OCI-LY7 (cell line): ENCODE data around the gene PAX7. TPM values are rescaled to one million over a fixed set of nuclear protein-coding genes. Genes with fewer than 3 reads are reported as not detected.

ENCODE experiments used
- BruUV-seq: library from RNA; stranded (reverse); fragments of 400-500 nt; replicated peaks from 2 replicates; lab custom pipeline; 2021; lab: Mats Ljungman, UMichigan
- CTCF ChIA-PET: fragments of 300-600 bp; sonication (Branson Sonifier 250); formaldehyde crosslinking; loops from one replicate; lab custom pipeline; 2022; ENCODE audit warnings: antibody characterized with exemption; ENCODE audit not compliant: unreplicated experiment; lab: Charles Lee
- POLR2A ChIA-PET: fragments of 300-600 bp; sonication (Branson Sonifier 250); formaldehyde crosslinking; loops from one replicate; lab custom pipeline; 2022; ENCODE audit warnings: antibody characterized with exemption; lab: Charles Lee
- DNase-seq: peaks from one replicate; pipeline ENCODE4 v3.0.0-alpha.2; 2015; ENCODE audit warnings: low spot score
- H2AFZ ChIP-seq: fragments of 200-600 bp; sonication (generic), shearing (Covaris generic); 2 replicates; pipeline ENCODE4 v1.6.1; 2014; ENCODE audit warnings: mild to moderate bottlenecking, antibody characterized with exemption, low read length, moderate library complexity
- H3K27ac ChIP-seq: fragments of 200-600 bp; sonication (generic); 2 replicates; pipeline ENCODE4 v1.5.1; 2014; ENCODE audit warnings: mixed run types, low read depth, mild to moderate bottlenecking, moderate library complexity, low read length, inconsistent platforms; ENCODE audit not compliant: poor library complexity, severe bottlenecking
- H3K36me3 ChIP-seq: fragments of 200-600 bp; sonication (generic); 2 replicates; pipeline ENCODE4 v1.6.1; 2014; ENCODE audit warnings: mild to moderate bottlenecking, antibody characterized with exemption, low read length, moderate library complexity, mixed read lengths; ENCODE audit not compliant: insufficient read depth
- H3K4me1 ChIP-seq: fragments of 200-600 bp; sonication (generic); 2 replicates; pipeline ENCODE4 v1.5.1; 2014; ENCODE audit warnings: mild to moderate bottlenecking, low read length; ENCODE audit not compliant: insufficient read depth, poor library complexity, severe bottlenecking
- H3K4me2 ChIP-seq: fragments of 200-600 bp; sonication (generic); 2 replicates; pipeline ENCODE4 v1.6.1; 2014; ENCODE audit warnings: mild to moderate bottlenecking, low read length
- H3K4me3 ChIP-seq: fragments of 200-600 bp; sonication (generic); 2 replicates; pipeline ENCODE4 v1.5.1; 2014; ENCODE audit warnings: mild to moderate bottlenecking, low read depth, low read length; ENCODE audit not compliant: poor library complexity, severe bottlenecking
- H3K79me2 ChIP-seq: fragments of 200-600 bp; sonication (generic); 2 replicates; pipeline ENCODE4 v1.6.1; 2016; ENCODE audit warnings: low read depth, mild to moderate bottlenecking, low read length, moderate library complexity, mixed read lengths; ENCODE audit not compliant: insufficient read depth
- H3K9me2 ChIP-seq: fragments of 200-600 bp; sonication (generic); 2 replicates; pipeline ENCODE4 v1.6.1; 2016; ENCODE audit warnings: mild to moderate bottlenecking, low read length, mixed read lengths; ENCODE audit not compliant: insufficient read depth
- H3K9me3 ChIP-seq: fragments of 200-600 bp; sonication (generic); 2 replicates; pipeline ENCODE4 v1.6.1; 2014; ENCODE audit warnings: mild to moderate bottlenecking, mixed run types, low read length, mixed read lengths
- H4K20me1 ChIP-seq: fragments of 200-600 bp; sonication (generic); 2 replicates; pipeline ENCODE4 v1.6.1; 2014; ENCODE audit warnings: mild to moderate bottlenecking, antibody characterized with exemption, low read length, moderate library complexity, mixed read lengths; ENCODE audit not compliant: insufficient read depth
- CTCF ChIP-seq: fragments of 200-600 bp; sonication (generic); conservative IDR thresholded peaks from 2 replicates; pipeline ENCODE4 v1.5.1; 2014; ENCODE audit warnings: mild to moderate bottlenecking, antibody characterized with exemption, low read length, moderate library complexity, mixed read lengths
- EZH2phosphoT487 ChIP-seq: fragments of 200-600 bp; sonication (generic); IDR thresholded peaks from 2 replicates; pipeline ENCODE4 v1.6.1; 2018; ENCODE audit warnings: low read depth, borderline replicate concordance, mild to moderate bottlenecking, mixed run types, antibody characterized with exemption, low read length, moderate library complexity, mixed read lengths
- intact Hi-C: fragments of 100-400 bp; cut with micrococcal nuclease; formaldehyde crosslinking; loops from one replicate; pipeline ENCODE4 v1.10.0; 2022; ENCODE audit not compliant: unreplicated experiment
- total RNA-seq, 2 experiments: library from RNA; depleted of rRNA in 1 of 2; stranded (reverse); fragments of >200 nt in 1 of 2; shearing (Covaris generic) in 1 of 2; gene quantifications; 2 replicates each; pipeline ENCODE4 v1.2.3, GENCODE V29; 2014 to 2022

PAX7 gene
- total RNA-seq, 2 experiments from 2014 or later, result not detected

GRCh38 chr1:18646786-18647410 lies 16.3 kb downstream of the PAX7 start:
- intact Hi-C loops, result no loop called here
- no peak overlapping the region for H2AFZ ChIP-seq

GRCh38 chr1:18647681-18648214 lies 17.1 kb downstream of the PAX7 start:
- Histone ChIP-seq H4K20me1 (no peaks in the 10 kb centered on the region), H3K36me3 (no peaks in the 10 kb centered on the region), H3K27ac (no peak overlapping the region), H3K9me3 (no peaks in the 10 kb centered on the region), H3K79me2 (no peaks in the 10 kb centered on the region), H3K4me1 (peaks cover 51% of the 10 kb centered on the region), H3K4me3 (no peak overlapping the region), H3K9me2 (no peaks in the 10 kb centered on the region), H2AFZ (no peak overlapping the region), H3K4me2 (0 out of 2 replicates have a peak overlapping the region, but pooled peaks have one; percentile 4)
- intact Hi-C loops, result no loop called here
- ChIA-PET POLR2A (no interaction called here), CTCF (no interaction called here)
- no peak for DNase-seq
- no peak for TF ChIP-seq CTCF
- TF ChIP-seq EZH2phosphoT487, result no peak
- BruUV-seq, result no TSS peak

More at GRCh38 chr1:18646786-18647410, 16.3 kb downstream of the PAX7 start:
- Histone ChIP-seq H3K27ac (no peak overlapping the region), H3K9me2 (no peaks in the 10 kb centered on the region), H3K9me3 (no peaks in the 10 kb centered on the region), H4K20me1 (no peaks in the 10 kb centered on the region), H3K79me2 (no peaks in the 10 kb centered on the region), H3K4me2 (0 out of 2 replicates have a peak overlapping the region, but pooled peaks have one; percentile 36), H3K4me1 (peaks cover 43% of the 10 kb centered on the region), H3K36me3 (no peaks in the 10 kb centered on the region), H3K4me3 (no peak overlapping the region)
- no TSS peak for BruUV-seq
- ChIA-PET POLR2A (no interaction called here), CTCF (no interaction called here)
- no peak for DNase-seq
- TF ChIP-seq CTCF (no peak), EZH2phosphoT487 (no peak)

DNA sequence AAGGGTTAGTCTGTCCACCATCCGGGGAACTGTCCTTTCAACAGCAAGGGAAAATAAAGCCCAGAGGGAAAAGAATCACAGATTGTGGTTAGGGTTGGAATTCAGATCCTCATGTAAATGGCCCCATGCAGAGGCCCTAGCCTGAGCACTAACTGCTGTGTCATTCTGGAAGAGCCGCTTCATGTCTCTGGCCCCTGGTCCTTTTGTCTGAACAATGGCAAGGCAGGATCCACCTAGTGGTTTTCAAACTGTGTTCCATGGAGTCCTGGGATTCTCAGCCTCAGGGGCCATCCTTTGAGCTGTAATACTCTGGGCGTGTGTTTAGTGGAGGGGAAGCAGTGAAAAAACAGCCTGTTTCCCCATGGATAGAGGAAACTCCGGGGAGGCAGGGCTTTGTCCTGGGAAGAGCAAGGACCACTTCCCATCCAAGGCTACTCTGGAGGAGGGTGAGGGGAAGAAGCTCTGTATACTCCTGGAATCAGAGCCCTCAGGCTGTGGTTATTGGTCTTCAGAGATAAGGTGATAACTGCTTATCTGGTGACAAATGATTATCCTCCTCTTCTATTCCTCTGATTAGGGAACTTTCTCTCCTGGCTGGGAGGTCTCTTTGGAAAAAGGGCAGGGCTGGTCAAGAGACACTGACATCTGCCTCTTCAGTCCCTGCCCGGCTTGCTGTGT lies 19.2 kb downstream of the PAX7 start:
- H3K27ac ChIP-seq, result no peak overlapping the region
- H2AFZ ChIP-seq, result no peak overlapping the region
- BruUV-seq, result no TSS peak
- H3K4me2 ChIP-seq, result peak overlapping the region; percentile 74
- ChIA-PET CTCF (no interaction called here), POLR2A (no interaction called here)
- H3K4me1 ChIP-seq, result peaks cover 72% of the 10 kb centered on the region
- no peaks in the 10 kb centered on the region for H4K20me1 ChIP-seq
- H3K36me3 ChIP-seq, result no peaks in the 10 kb centered on the region
- H3K9me3 ChIP-seq, result no peaks in the 10 kb centered on the region
- no peaks in the 10 kb centered on the region for H3K79me2 ChIP-seq
- H3K9me2 ChIP-seq, result no peaks in the 10 kb centered on the region
- H3K4me3 ChIP-seq, result no peak overlapping the region
- no peak for DNase-seq
- intact Hi-C loops, result no loop called here
- no peak for TF ChIP-seq EZH2phosphoT487
- no peak for TF ChIP-seq CTCF
